HG02973 (cell line): ENCODE measurements around the gene DYNLL1.

Experiments
- ATAC-seq: cut with Tn5 transposase; IDR thresholded peaks from one replicate; pipeline ENCODE4 v1.9.1; 2021; ENCODE audit warnings: moderate library complexity; ENCODE audit not compliant: unreplicated experiment

The DYNLL1 gene

GRCh38 chr12:120546050-120546386, 50.1 kb downstream of the DYNLL1 start:
- ATAC-seq, result no peak
